ENCODE results near the gene SLC2A4. TPM values are rescaled to one million over a fixed set of nuclear protein-coding genes. Genes with fewer than 3 reads are reported as not detected.

Gene SLC2A4
- total RNA-seq, 1 donor from 2014 or later, result under 0.01 TPM

DNA sequence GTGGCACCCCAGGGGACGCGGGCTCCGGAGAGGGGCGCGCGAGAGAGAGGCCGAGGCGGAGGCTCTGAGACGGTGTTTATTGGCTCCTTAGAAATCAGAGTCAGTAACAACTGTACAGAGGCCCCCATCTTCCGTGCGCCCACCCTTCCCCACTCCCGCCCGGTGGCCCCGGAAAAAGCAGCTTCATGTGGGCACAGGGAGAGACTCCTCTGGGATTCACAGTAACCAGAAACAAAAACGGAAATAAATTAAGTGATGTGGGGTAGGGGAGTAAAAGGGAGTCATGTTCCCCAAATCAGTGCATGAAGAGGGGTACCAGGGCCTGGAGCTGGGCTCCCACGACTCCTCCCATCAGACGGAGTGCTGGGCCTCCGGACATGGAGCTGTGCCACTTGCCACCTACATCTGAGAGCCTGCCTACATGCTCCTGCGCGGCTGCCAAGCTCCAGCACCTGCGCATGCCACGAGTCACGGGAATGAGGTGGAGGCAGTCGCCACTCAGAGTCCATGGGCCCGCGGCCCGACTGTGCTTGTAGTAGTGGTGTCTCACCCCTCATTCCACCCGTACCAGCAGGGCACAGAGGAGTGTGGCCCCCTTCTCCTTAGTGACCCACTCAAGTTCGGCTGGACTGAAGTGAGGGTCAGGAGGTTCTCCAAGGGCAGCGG, 34.2 kb downstream of the SLC2A4 start:
- Histone ChIP-seq H3K27me3 (ENCODE audit: control insufficient read depth, insufficient read depth, low read length) (no peaks in the 10 kb centered on the region), H3K4me3 (ENCODE audit: low read depth, low read length) (peak overlapping the region; percentile 62), H3K36me3 (ENCODE audit: control insufficient read depth, insufficient read depth, low read length) (peaks cover 15% of the 10 kb centered on the region)
- no peak for DNase-seq (ENCODE audit: low read depth)
- no peak for FAIRE-seq
- TF ChIP-seq, protein P1, sequence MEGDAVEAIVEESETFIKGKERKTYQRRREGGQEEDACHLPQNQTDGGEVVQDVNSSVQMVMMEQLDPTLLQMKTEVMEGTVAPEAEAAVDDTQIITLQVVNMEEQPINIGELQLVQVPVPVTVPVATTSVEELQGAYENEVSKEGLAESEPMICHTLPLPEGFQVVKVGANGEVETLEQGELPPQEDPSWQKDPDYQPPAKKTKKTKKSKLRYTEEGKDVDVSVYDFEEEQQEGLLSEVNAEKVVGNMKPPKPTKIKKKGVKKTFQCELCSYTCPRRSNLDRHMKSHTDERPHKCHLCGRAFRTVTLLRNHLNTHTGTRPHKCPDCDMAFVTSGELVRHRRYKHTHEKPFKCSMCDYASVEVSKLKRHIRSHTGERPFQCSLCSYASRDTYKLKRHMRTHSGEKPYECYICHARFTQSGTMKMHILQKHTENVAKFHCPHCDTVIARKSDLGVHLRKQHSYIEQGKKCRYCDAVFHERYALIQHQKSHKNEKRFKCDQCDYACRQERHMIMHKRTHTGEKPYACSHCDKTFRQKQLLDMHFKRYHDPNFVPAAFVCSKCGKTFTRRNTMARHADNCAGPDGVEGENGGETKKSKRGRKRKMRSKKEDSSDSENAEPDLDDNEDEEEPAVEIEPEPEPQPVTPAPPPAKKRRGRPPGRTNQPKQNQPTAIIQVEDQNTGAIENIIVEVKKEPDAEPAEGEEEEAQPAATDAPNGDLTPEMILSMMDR (IDR thresholded peaks at IDR 0.05; ENCODE audit: insufficient read depth, low read length, severe bottlenecking), result no peak

DNA sequence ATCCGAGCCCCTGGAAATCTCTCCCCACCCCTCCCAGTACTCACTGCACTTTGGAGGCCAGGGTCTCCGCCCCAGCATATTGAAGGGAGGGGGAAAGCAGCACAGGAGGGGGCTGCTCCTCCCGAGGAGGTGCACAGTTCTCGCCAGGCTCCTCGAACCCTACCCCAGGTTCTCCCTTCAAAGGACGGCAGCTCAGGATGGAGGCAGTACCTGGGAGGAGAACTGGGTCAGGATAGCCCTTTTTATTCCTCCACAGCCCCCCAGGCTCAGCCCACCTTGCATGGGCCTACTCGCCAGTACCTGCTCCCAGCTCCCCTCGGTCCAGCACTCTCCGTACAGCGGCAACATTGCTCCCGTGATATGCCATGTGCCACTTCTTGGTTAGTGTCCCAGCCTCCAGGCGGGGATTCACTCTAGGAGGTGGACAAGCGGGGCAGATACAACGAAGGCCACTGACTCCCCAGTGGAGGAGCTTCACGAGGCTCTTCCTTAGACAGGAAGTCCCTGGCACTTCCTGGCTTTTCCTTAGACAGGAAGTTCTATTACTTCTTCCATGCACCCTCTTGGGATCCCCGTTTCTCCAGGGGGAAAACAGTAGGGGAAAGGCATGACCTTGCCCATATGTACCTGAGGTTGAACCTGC, 35.8 kb downstream of the SLC2A4 start:
- peak; percentile 18 for FAIRE-seq

GRCh38 chr17:7318121-7318860, 36.8 kb downstream of the SLC2A4 start:
- FAIRE-seq, result no peak
- TF ChIP-seq, protein P1 (IDR thresholded peaks at IDR 0.05; ENCODE audit: insufficient read depth, low read length, severe bottlenecking), result no peak
- H3K36me3 ChIP-seq (ENCODE audit: control insufficient read depth, insufficient read depth, low read length), result peaks cover 27% of the 10 kb centered on the region

More for the DNA sequence above, 35.8 kb downstream of the SLC2A4 start:
- no peak overlapping the region for H3K4me3 ChIP-seq (ENCODE audit: low read depth, low read length)
- H3K36me3 ChIP-seq (ENCODE audit: control insufficient read depth, insufficient read depth, low read length), result peaks cover 23% of the 10 kb centered on the region
- DNase-seq (ENCODE audit: low read depth), result no peak
- TF ChIP-seq, protein P1 (IDR thresholded peaks at IDR 0.05; ENCODE audit: insufficient read depth, low read length, severe bottlenecking), result no peak
- no peaks in the 10 kb centered on the region for H3K27me3 ChIP-seq (ENCODE audit: control insufficient read depth, insufficient read depth, low read length)

DNA sequence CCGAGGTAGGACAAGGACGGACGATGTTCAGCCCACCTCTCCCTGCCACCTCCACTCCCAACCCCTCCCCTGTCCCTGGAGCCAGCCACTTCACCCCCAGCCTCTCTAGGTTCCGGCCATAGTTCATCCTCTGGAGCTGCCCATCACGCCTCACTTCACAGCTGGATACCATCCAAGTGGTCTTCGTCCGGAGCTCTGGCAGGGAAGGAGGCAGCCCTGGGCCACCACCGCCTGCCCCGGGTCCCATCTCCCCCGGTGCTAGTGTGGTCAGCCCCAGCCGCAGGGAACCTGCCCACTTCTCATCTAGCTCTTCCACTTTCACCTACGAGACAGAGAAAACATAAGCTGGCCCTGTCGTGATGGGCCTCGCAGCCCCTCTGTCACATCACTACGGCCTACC, 39.9 kb downstream of the SLC2A4 start:
- DNase-seq (ENCODE audit: low read depth) (no peak), FAIRE-seq (no peak)
- Histone ChIP-seq H3K4me3 (ENCODE audit: low read depth, low read length) (no peak overlapping the region), H3K36me3 (ENCODE audit: control insufficient read depth, insufficient read depth, low read length) (peaks cover 46% of the 10 kb centered on the region), H3K27me3 (ENCODE audit: control insufficient read depth, insufficient read depth, low read length) (no peaks in the 10 kb centered on the region)
- TF ChIP-seq, protein P1 (IDR thresholded peaks at IDR 0.05; ENCODE audit: insufficient read depth, low read length, severe bottlenecking), result no peak

More at GRCh38 chr17:7318121-7318860, 36.8 kb downstream of the SLC2A4 start:
- Histone ChIP-seq H3K27me3 (ENCODE audit: control insufficient read depth, insufficient read depth, low read length) (no peaks in the 10 kb centered on the region), H3K4me3 (ENCODE audit: low read depth, low read length) (no peak overlapping the region)
- no peak for DNase-seq (ENCODE audit: low read depth)

GRCh38 chr17:7322520-7323194, 41.1 kb downstream of the SLC2A4 start:
- TF ChIP-seq, protein P1 (IDR thresholded peaks at IDR 0.05; ENCODE audit: insufficient read depth, low read length, severe bottlenecking), result no peak
- DNase-seq (ENCODE audit: low read depth) (no peak), FAIRE-seq (peak; percentile 55)
- no peaks in the 10 kb centered on the region for H3K27me3 ChIP-seq (ENCODE audit: control insufficient read depth, insufficient read depth, low read length)
- H3K4me3 ChIP-seq (ENCODE audit: low read depth, low read length), result no peak overlapping the region
- peaks cover 48% of the 10 kb centered on the region for H3K36me3 ChIP-seq (ENCODE audit: control insufficient read depth, insufficient read depth, low read length)

Measured in bronchial epithelial cell (primary cell).